Neuron (in vitro differentiated cells): ENCODE data around the gene PLEKHG4B.
"Not testable (repeated sequence)": the region's sequence is repeated elsewhere in the genome, so short reads cannot be mapped to it uniquely, and the experiment has no call there.

Experiments used
- H2AFZ ChIP-seq: one replicate; pipeline ENCODE4 v1.6.1; 2013; ENCODE audit warnings: low read depth, mild to moderate bottlenecking, inconsistent platforms, low read length, moderate library complexity
- H3K27me3 ChIP-seq: one replicate; pipeline ENCODE4 v1.6.1; 2013; ENCODE audit warnings: low read length; ENCODE audit not compliant: insufficient read depth
- H3K36me3 ChIP-seq: one replicate; pipeline ENCODE4 v1.6.1; 2013; ENCODE audit warnings: low read length; ENCODE audit not compliant: insufficient read depth
- H3K4me1 ChIP-seq: one replicate; pipeline ENCODE4 v1.6.1; 2013; ENCODE audit warnings: low read length; ENCODE audit not compliant: insufficient read depth
- H3K4me3 ChIP-seq: 2 replicates; pipeline ENCODE4 v1.5.1; 2013; ENCODE audit warnings: mild to moderate bottlenecking, low read length, moderate library complexity
- H3K9me3 ChIP-seq: one replicate; pipeline ENCODE4 v1.6.1; 2013; ENCODE audit warnings: low read length

PLEKHG4B gene

GRCh38 chr5:208449-209114 lies 116.6 kb downstream of the PLEKHG4B start:
- no peak overlapping the region for H2AFZ ChIP-seq
- H3K27me3 ChIP-seq, result no peaks in the 10 kb centered on the region
- no peaks in the 10 kb centered on the region for H3K4me1 ChIP-seq
- peaks cover 31% of the 10 kb centered on the region for H3K36me3 ChIP-seq
- no peaks in the 10 kb centered on the region for H3K9me3 ChIP-seq
- no peak overlapping the region for H3K4me3 ChIP-seq

DNA sequence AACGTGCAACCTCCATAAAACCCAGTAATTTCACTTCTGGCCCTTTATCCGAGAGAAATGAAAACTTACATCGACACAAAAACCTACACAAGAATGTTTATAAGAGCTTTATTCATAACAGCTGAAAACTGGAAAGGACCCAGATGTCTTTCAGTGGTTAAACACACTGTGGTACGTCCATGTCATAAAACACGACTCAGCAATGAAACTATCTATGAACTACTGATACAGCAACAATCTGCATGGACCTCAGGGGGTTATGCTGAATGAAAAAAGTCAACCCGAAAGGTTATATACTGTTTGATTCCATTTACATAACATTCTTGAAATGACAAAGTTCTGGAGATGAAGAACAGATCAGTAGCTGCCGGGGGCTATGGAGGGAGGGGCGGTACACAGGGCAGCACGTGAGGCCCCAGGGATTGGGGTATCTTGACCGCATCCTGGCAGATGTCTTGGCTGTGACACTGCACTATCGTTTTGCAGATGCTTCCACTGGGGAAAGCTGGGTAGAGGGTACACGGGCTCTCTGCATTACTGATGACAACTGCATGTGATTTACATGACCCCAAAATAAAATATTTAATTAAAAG lies 121.9 kb downstream of the PLEKHG4B start:
- Histone ChIP-seq H3K9me3 (no peaks in the 10 kb centered on the region), H3K4me1 (no peaks in the 10 kb centered on the region), H3K27me3 (no peaks in the 10 kb centered on the region), H3K4me3 (no peak overlapping the region), H3K36me3 (peaks cover 11% of the 10 kb centered on the region), H2AFZ (no peak overlapping the region)

- not testable (repeated sequence) for H3K9me3 ChIP-seq, H3K4me3 ChIP-seq, H3K27me3 ChIP-seq, H2AFZ ChIP-seq, H3K4me1 ChIP-seq
- H3K36me3 ChIP-seq, result peaks cover 11% of the 10 kb centered on the region
These were observed 123.3 kb downstream of the PLEKHG4B start for GRCh38 chr5:215256-215655.

GRCh38 chr5:216076-216475 lies 124.1 kb downstream of the PLEKHG4B start:
- H3K9me3 ChIP-seq, H2AFZ ChIP-seq, H3K4me3 ChIP-seq, H3K27me3 ChIP-seq: not testable (repeated sequence)
- Histone ChIP-seq H3K36me3 (peaks cover 11% of the 10 kb centered on the region), H3K4me1 (peaks cover 14% of the 10 kb centered on the region)

GRCh38 chr5:217494-218456 lies 125.8 kb downstream of the PLEKHG4B start, which contains the start of the genes CCDC127 and SDHA:
TSS of gene CCDC127 (minus strand) at chr5:218153. CDS start at chr5:216849, 1,304 bp downstream.
TSS of gene SDHA (plus strand) at chr5:218320. CDS start at chr5:218356, 36 bp downstream.
- H3K4me3 ChIP-seq, result peak within 1 kb of the TSS; percentile 83

DNA sequence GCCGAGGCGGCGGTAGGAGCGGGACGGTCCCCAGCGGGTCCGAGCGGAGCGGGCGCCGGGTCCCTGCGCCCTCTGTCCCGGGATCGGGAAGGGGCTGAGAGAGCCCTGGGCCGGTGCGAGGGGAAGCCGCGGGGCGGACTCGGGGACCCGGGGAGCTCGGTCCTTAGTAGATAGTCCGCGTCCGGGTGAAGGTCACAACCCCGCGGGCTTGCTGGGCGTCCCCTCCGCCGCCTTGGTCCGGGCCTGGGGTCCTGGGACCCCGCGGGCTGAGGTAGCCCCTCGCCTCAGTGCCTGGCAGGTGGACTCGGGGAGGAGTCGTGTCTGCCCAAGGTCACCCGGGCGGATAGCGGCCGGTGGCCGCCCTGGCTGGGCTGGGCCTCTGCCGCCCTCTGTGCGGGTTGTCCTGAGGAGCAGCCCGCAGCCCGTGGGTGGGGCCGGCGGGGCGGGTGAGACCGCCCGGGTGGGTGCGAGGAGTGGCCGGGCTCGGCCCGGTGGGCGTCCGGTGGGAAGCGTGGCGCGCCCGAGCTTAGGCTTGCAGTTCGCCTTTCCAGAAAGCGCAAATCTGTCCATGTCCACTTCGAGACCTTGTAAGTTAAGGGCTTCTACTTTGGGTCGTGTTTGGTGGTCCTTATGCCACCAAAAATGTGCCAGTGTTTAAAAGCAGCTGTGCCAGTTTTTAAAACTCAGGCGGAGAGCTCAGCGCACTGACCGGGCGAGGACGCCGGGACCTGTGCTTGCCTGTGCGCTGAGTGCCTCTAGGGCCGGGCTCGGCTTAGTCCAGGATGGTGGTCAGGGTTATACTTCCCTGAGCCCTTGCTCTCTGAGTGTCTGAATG lies 126.7 kb downstream of the PLEKHG4B start:
- peaks cover 19% of the 10 kb centered on the region for H3K4me1 ChIP-seq
- H2AFZ ChIP-seq, result peak overlapping the region; percentile 47
- H3K36me3 ChIP-seq, result peaks cover 11% of the 10 kb centered on the region
- peak overlapping the region; percentile 83 for H3K4me3 ChIP-seq
- no peaks in the 10 kb centered on the region for H3K27me3 ChIP-seq
- H3K9me3 ChIP-seq, result no peaks in the 10 kb centered on the region

More at GRCh38 chr5:217494-218456, 125.8 kb downstream of the PLEKHG4B start, which contains the start of the genes CCDC127 and SDHA:
- peaks cover 12% of the 10 kb centered on the region for H3K36me3 ChIP-seq
- H3K4me1 ChIP-seq, result peaks cover 19% of the 10 kb centered on the region
- peak within 1 kb of the TSS; percentile 72 for H2AFZ ChIP-seq
- H3K27me3 ChIP-seq, H3K9me3 ChIP-seq: not testable (repeated sequence)

DNA sequence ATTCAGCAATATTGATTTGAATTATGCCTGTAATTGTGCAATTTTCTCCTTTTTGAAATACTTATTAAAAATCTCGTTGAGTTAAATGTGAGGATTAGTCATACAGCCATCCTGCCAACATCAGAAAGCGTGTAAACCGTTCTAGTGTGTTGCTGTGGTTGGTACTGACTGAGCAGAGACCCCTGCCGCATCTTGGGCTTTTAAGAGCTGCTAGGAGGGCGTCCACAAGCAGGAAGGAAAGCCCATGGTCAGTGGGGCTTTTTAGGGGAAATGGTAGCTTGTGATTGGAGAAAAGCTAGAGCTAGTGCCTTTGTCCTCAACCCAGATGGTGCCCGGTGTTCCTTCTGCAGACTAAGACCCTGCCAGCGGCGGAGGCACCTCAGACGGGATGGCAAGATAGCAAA lies 127.5 kb downstream of the PLEKHG4B start:
- H3K4me3 ChIP-seq, result peak overlapping the region; percentile 83
- H3K36me3 ChIP-seq, result peaks cover 14% of the 10 kb centered on the region
- H2AFZ ChIP-seq, result no peak overlapping the region
- H3K27me3 ChIP-seq, result no peaks in the 10 kb centered on the region
- peaks cover 19% of the 10 kb centered on the region for H3K4me1 ChIP-seq
- H3K9me3 ChIP-seq, result no peaks in the 10 kb centered on the region

DNA sequence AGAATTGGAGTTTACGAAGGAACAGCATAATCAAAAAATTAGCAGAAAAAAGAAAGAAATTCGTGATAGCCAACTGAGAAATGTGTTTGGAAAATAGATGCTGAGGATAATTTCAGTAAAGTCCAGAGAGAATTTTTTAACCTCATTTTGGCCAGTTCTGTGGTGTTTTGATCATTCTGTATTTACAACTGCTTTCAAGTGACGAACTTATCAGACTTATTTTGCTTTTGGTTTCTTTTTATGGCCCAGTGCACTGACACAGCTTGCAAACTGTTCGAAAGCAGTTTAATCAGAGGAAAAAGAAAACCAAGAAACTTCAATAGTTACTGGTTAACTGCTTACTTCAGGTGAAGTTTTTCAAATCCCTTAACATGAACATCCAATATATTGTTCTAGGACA lies 128.0 kb downstream of the PLEKHG4B start:
- H3K27me3 ChIP-seq, result no peaks in the 10 kb centered on the region
- no peaks in the 10 kb centered on the region for H3K9me3 ChIP-seq
- H3K4me1 ChIP-seq, result peaks cover 19% of the 10 kb centered on the region
- peaks cover 20% of the 10 kb centered on the region for H3K36me3 ChIP-seq
- H2AFZ ChIP-seq, result no peak overlapping the region
- peak overlapping the region; percentile 83 for H3K4me3 ChIP-seq

DNA sequence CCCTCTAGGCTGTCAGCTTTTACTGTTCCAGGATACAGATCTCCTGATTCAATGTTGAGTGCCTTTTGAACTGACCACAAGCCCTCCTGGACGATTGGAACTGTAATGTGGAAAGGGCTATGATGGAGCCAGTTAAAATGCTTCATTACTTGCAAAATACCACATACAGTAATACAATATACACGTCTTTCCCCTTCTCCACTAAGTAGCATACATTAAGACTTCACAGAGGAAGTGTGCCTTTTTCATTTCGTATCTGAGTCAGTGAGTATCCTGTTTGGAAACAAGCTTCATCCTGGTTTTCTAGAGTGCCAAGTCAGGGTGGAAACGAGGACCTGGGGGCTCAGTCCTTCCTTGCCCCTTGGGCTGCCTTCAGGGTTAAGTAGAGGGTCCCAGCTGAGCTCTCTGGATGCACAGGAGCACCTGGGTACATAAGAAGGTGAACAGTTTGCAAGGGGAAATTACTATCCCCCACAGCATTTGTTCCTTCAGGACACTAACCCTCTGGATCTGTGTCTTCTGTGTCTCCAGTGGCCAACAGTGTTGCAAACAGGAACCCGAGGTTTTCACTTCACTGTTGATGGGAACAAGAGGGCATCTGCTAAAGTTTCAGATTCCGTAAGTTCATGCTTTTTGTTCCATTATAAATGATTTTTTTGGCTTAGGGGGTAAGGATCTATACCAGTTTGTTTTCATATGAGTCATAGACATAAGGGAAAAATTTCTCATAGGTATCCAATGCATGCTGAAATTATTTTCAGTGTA lies 131.2 kb downstream of the PLEKHG4B start:
- not testable (repeated sequence) for H3K9me3 ChIP-seq, H3K4me3 ChIP-seq, H3K27me3 ChIP-seq, H2AFZ ChIP-seq
- Histone ChIP-seq H3K4me1 (peaks cover 19% of the 10 kb centered on the region), H3K36me3 (peaks cover 44% of the 10 kb centered on the region)

- Histone ChIP-seq H3K4me1 (peaks cover 19% of the 10 kb centered on the region), H3K4me3 (no peak overlapping the region), H3K36me3 (peaks cover 49% of the 10 kb centered on the region), H3K27me3 (no peaks in the 10 kb centered on the region), H2AFZ (no peak overlapping the region), H3K9me3 (no peaks in the 10 kb centered on the region)
These were observed 131.8 kb downstream of the PLEKHG4B start for GRCh38 chr5:223791-224190.

- Histone ChIP-seq H3K4me1 (peaks cover 8% of the 10 kb centered on the region), H3K27me3 (no peaks in the 10 kb centered on the region), H3K9me3 (no peaks in the 10 kb centered on the region), H3K4me3 (no peak overlapping the region), H3K36me3 (peaks cover 61% of the 10 kb centered on the region), H2AFZ (no peak overlapping the region)
These were observed 133.4 kb downstream of the PLEKHG4B start for GRCh38 chr5:225334-225733.

- peaks cover 77% of the 10 kb centered on the region for H3K36me3 ChIP-seq
- not testable (repeated sequence) for H3K4me3 ChIP-seq, H3K4me1 ChIP-seq, H2AFZ ChIP-seq, H3K9me3 ChIP-seq, H3K27me3 ChIP-seq
These were observed 135.4 kb downstream of the PLEKHG4B start for GRCh38 chr5:227375-227774.
